Activated CD4-positive, alpha-beta T cell treated with anti-CD3 and anti-CD28 coated beads, Interleukin-2, amount 50 U/mL, for 1 hour (primary cell): Measurements from ENCODE around the gene CCDC146.
"Not testable (repeated sequence)": the region's sequence is repeated elsewhere in the genome, so short reads cannot be mapped to it uniquely, and the experiment has no call there.

Experiments
- DNase-seq: peaks from one replicate; pipeline ENCODE4 v3.0.0-alpha.2; 2020

Gene CCDC146

GRCh38 chr7:77121860-77122681, at the start of gene CCDC146:
Gene CCDC146 (plus strand): TSS chr7:77122615. CDS start chr7:77167669, 45,054 bp downstream.
- peak; percentile 90 for DNase-seq

GRCh38 chr7:77074786-77075396, 47.5 kb upstream of the CCDC146 start:
- not testable (repeated sequence) for DNase-seq

- not testable (repeated sequence) for DNase-seq
These were observed 45.4 kb upstream of the CCDC146 start for GRCh38 chr7:77077060-77077459.

- DNase-seq = not testable (repeated sequence)
These were observed 43.3 kb upstream of the CCDC146 start for GRCh38 chr7:77079112-77079511.

- DNase-seq = not testable (repeated sequence)
These were observed 42.8 kb upstream of the CCDC146 start for GRCh38 chr7:77079624-77080023.

- DNase-seq = not testable (repeated sequence)
These were observed 42.2 kb upstream of the CCDC146 start for GRCh38 chr7:77080236-77080635.

GRCh38 chr7:77082192-77082591, 40.2 kb upstream of the CCDC146 start:
- not testable (repeated sequence) for DNase-seq

- DNase-seq = not testable (repeated sequence)
These were observed 30.1 kb upstream of the CCDC146 start for GRCh38 chr7:77092301-77092700.

- DNase-seq = not testable (repeated sequence)
These were observed 21.9 kb upstream of the CCDC146 start for GRCh38 chr7:77100501-77100900.

GRCh38 chr7:77101187-77101586, 21.2 kb upstream of the CCDC146 start:
- not testable (repeated sequence) for DNase-seq

- not testable (repeated sequence) for DNase-seq
These were observed 19.7 kb upstream of the CCDC146 start for GRCh38 chr7:77102671-77103070.

- not testable (repeated sequence) for DNase-seq
These were observed 16.5 kb upstream of the CCDC146 start for GRCh38 chr7:77105904-77106303.

- DNase-seq = not testable (repeated sequence)
These were observed 14.8 kb upstream of the CCDC146 start for GRCh38 chr7:77107659-77108058.

GRCh38 chr7:77108362-77108761, 14.1 kb upstream of the CCDC146 start:
- DNase-seq = not testable (repeated sequence)

GRCh38 chr7:77112719-77113306, 9.6 kb upstream of the CCDC146 start:
- not testable (repeated sequence) for DNase-seq

- DNase-seq = not testable (repeated sequence)
These were observed 3.1 kb downstream of the CCDC146 start for GRCh38 chr7:77125486-77125885.

- not testable (repeated sequence) for DNase-seq
These were observed 4.6 kb downstream of the CCDC146 start for GRCh38 chr7:77127009-77127408.

GRCh38 chr7:77128582-77129410, 6.4 kb downstream of the CCDC146 start:
- DNase-seq = not testable (repeated sequence)

- DNase-seq = not testable (repeated sequence)
These were observed 9.4 kb downstream of the CCDC146 start for GRCh38 chr7:77131781-77132180.

GRCh38 chr7:77138668-77139067, 16.3 kb downstream of the CCDC146 start:
- DNase-seq = not testable (repeated sequence)

GRCh38 chr7:77140291-77140690, 17.9 kb downstream of the CCDC146 start:
- DNase-seq = not testable (repeated sequence)

GRCh38 chr7:77152232-77152631, 29.8 kb downstream of the CCDC146 start:
- DNase-seq = not testable (repeated sequence)
